Erythroblast (primary cell): ENCODE measurements around the gene ZBTB43.

Experiments used
- GATA1 ChIP-seq: IDR thresholded peaks from 2 replicates; pipeline ENCODE4 v1.6.1; 2011; ENCODE audit warnings: low read depth, mild to moderate bottlenecking, control low read depth, low read length, moderate library complexity
- POLR2A ChIP-seq: IDR thresholded peaks from 2 replicates; pipeline ENCODE4 v1.6.1; 2011; ENCODE audit warnings: mild to moderate bottlenecking, low read length

DNA sequence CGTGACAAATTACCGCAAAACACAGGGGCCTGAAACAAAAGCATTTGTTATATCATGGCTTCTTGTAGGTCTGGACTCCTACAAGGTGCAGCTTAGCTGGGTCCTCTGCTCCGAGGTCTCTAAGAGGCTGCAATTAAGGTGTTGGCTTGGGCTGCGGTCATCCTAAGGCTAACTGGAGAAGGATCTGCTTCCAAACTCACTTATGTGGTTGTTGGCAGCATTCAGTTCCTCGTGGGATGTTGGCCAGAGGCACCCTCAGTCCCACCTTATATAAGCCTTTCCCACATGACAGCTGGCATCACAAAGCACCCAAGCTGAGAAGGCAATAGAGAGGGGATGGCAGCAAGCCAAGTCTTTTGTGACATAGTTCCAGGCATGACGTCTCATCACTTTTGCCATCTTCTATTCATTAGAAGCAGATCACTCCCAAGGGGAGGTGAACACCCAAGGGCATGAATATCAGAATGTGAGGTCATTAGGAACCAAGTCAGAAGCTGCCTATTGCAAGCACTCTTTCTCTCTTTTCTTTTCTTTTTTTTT lies 47.9 kb upstream of the ZBTB43 start:
- TF ChIP-seq POLR2A (no peak), GATA1 (no peak)
